HEK293 (cell line): ENCODE data around the gene TMEM50B.
A peak's percentile ranks its signal among the peaks of the same experiment; 100 is the strongest.

Source experiments
- GLIS1 ChIP-seq: fragments of 450-650 bp; formaldehyde crosslinking; IDR thresholded peaks from 2 replicates; pipeline ENCODE4 v1.5.1; 2016; ENCODE audit warnings: missing biosample characterization, missing genetic modification characterization
- GLIS2 ChIP-seq: fragments of 450-650 bp; formaldehyde crosslinking; IDR thresholded peaks from 2 replicates; pipeline ENCODE4 v1.5.1; 2016; ENCODE audit warnings: missing biosample characterization, missing genetic modification characterization
- HOXA7 ChIP-seq: sonication (generic); formaldehyde crosslinking; IDR thresholded peaks from 2 replicates; pipeline ENCODE4 v1.8.1; 2022; ENCODE audit warnings: missing genetic modification reagents, borderline replicate concordance
- KLF10 ChIP-seq: fragments of 450-650 bp; IDR thresholded peaks from 2 replicates; pipeline ENCODE4 v1.5.1; 2018; ENCODE audit warnings: missing biosample characterization, mild to moderate bottlenecking, missing genetic modification characterization
- KLF17 ChIP-seq: fragments of 450-650 bp; formaldehyde crosslinking; IDR thresholded peaks from 2 replicates; pipeline ENCODE4 v1.5.1; 2016; ENCODE audit warnings: missing biosample characterization, missing genetic modification characterization
- KLF7 ChIP-seq: fragments of 450-650 bp; formaldehyde crosslinking; IDR thresholded peaks from 2 replicates; pipeline ENCODE4 v1.5.1; 2016; ENCODE audit warnings: missing biosample characterization, missing genetic modification characterization, borderline replicate concordance
- MEIS1 ChIP-seq: sonication (generic); formaldehyde crosslinking; IDR thresholded peaks from 2 replicates; pipeline ENCODE4 v1.8.1; 2022; ENCODE audit warnings: missing genetic modification reagents, mild to moderate bottlenecking, borderline replicate concordance
- MZF1 ChIP-seq: fragments of 450-650 bp; formaldehyde crosslinking; IDR thresholded peaks from 2 replicates; pipeline ENCODE4 v1.5.1; 2017; ENCODE audit warnings: missing biosample characterization, missing genetic modification characterization, borderline replicate concordance
- RBAK ChIP-seq: fragments of 450-650 bp; formaldehyde crosslinking; IDR thresholded peaks from 2 replicates; pipeline ENCODE4 v1.5.1; 2016; ENCODE audit warnings: missing biosample characterization, missing genetic modification characterization
- TCF7L2 ChIP-seq: IDR thresholded peaks from 2 replicates; pipeline ENCODE4 v1.6.1; 2011; ENCODE audit warnings: low read depth, mild to moderate bottlenecking, inconsistent platforms, low read length, moderate library complexity, borderline replicate concordance
- WT1 ChIP-seq: fragments of 450-650 bp; formaldehyde crosslinking; IDR thresholded peaks from 2 replicates; pipeline ENCODE4 v1.5.1; 2016; ENCODE audit warnings: missing biosample characterization, missing genetic modification characterization
- ZBTB21 ChIP-seq: fragments of 450-650 bp; formaldehyde crosslinking; IDR thresholded peaks from 2 replicates; pipeline ENCODE4 v1.5.1; 2017; ENCODE audit warnings: missing biosample characterization, missing genetic modification characterization
- ZBTB26 ChIP-seq: fragments of 450-650 bp; formaldehyde crosslinking; optimal IDR thresholded peaks from 2 replicates; pipeline ENCODE3; 2016; ENCODE audit warnings: missing biosample characterization, mild to moderate bottlenecking, missing genetic modification characterization
- ZBTB49 ChIP-seq: fragments of 450-650 bp; formaldehyde crosslinking; IDR thresholded peaks from 2 replicates; pipeline ENCODE4 v1.5.1; 2016; ENCODE audit warnings: missing biosample characterization, missing genetic modification characterization, low read depth
- ZFP41 ChIP-seq: fragments of 450-650 bp; formaldehyde crosslinking; IDR thresholded peaks from 2 replicates; pipeline ENCODE4 v1.5.1; 2016; ENCODE audit warnings: missing biosample characterization, missing genetic modification characterization, borderline replicate concordance
- ZIC2 ChIP-seq: fragments of 450-650 bp; formaldehyde crosslinking; IDR thresholded peaks from 2 replicates; pipeline ENCODE4 v1.5.1; 2016; ENCODE audit warnings: missing biosample characterization, missing genetic modification characterization
- ZNF10 ChIP-seq: fragments of 450-650 bp; formaldehyde crosslinking; IDR thresholded peaks from 2 replicates; pipeline ENCODE4 v1.5.1; 2017; ENCODE audit warnings: missing biosample characterization, missing genetic modification characterization
- ZNF133 ChIP-seq: fragments of 450-650 bp; formaldehyde crosslinking; IDR thresholded peaks from 2 replicates; pipeline ENCODE4 v1.5.1; 2016; ENCODE audit warnings: missing biosample characterization, missing genetic modification characterization
- ZNF18 ChIP-seq: fragments of 450-650 bp; formaldehyde crosslinking; IDR thresholded peaks from 2 replicates; pipeline ENCODE4 v1.5.1; 2016; ENCODE audit warnings: missing biosample characterization, missing genetic modification characterization
- ZNF292 ChIP-seq: fragments of 450-650 bp; formaldehyde crosslinking; IDR thresholded peaks from 2 replicates; pipeline ENCODE4 v1.5.1; 2016; ENCODE audit warnings: low read depth, missing biosample characterization, missing genetic modification characterization, borderline replicate concordance
- ZNF311 ChIP-seq: fragments of 450-650 bp; formaldehyde crosslinking; IDR thresholded peaks from 2 replicates; pipeline ENCODE4 v1.5.1; 2017; ENCODE audit warnings: missing biosample characterization, missing genetic modification characterization, borderline replicate concordance
- ZNF394 ChIP-seq: fragments of 450-650 bp; formaldehyde crosslinking; IDR thresholded peaks from 2 replicates; pipeline ENCODE4 v1.5.1; 2016; ENCODE audit warnings: missing biosample characterization, missing genetic modification characterization, mild to moderate bottlenecking, moderate library complexity, borderline replicate concordance
- ZNF514 ChIP-seq: fragments of 450-650 bp; formaldehyde crosslinking; IDR thresholded peaks from 2 replicates; pipeline ENCODE4 v1.5.1; 2016; ENCODE audit warnings: missing biosample characterization, missing genetic modification characterization
- ZNF521 ChIP-seq: fragments of 450-650 bp; formaldehyde crosslinking; IDR thresholded peaks from 2 replicates; pipeline ENCODE4 v1.5.1; 2017; ENCODE audit warnings: missing biosample characterization, mild to moderate bottlenecking, missing genetic modification characterization
- ZNF585B ChIP-seq: fragments of 450-650 bp; formaldehyde crosslinking; IDR thresholded peaks from 2 replicates; pipeline ENCODE4 v1.5.1; 2016; ENCODE audit warnings: missing biosample characterization, missing genetic modification characterization
- ZNF747 ChIP-seq: fragments of 450-650 bp; formaldehyde crosslinking; IDR thresholded peaks from 2 replicates; pipeline ENCODE4 v1.5.1; 2016; ENCODE audit warnings: missing biosample characterization, missing genetic modification characterization
- ZNF76 ChIP-seq: fragments of 450-650 bp; formaldehyde crosslinking; IDR thresholded peaks from 2 replicates; pipeline ENCODE4; 2016; ENCODE audit warnings: low read depth, missing biosample characterization, missing genetic modification characterization, borderline replicate concordance
- ZNF776 ChIP-seq: fragments of 450-650 bp; formaldehyde crosslinking; IDR thresholded peaks from 2 replicates; pipeline ENCODE4 v1.5.0; 2017; ENCODE audit warnings: missing biosample characterization, missing genetic modification characterization, borderline replicate concordance
- ZNF785 ChIP-seq: fragments of 450-650 bp; formaldehyde crosslinking; IDR thresholded peaks from 2 replicates; pipeline ENCODE4 v1.5.1; 2016; ENCODE audit warnings: missing biosample characterization, missing genetic modification characterization
- ZNF792 ChIP-seq: fragments of 450-650 bp; formaldehyde crosslinking; IDR thresholded peaks from 2 replicates; pipeline ENCODE4 v1.5.1; 2016; ENCODE audit warnings: missing biosample characterization, missing genetic modification characterization
- ZNF837 ChIP-seq: fragments of 450-650 bp; formaldehyde crosslinking; IDR thresholded peaks from 2 replicates; pipeline ENCODE4 v1.5.1; 2016; ENCODE audit warnings: missing biosample characterization, missing genetic modification characterization
- ZXDB ChIP-seq: fragments of 450-650 bp; formaldehyde crosslinking; IDR thresholded peaks from 2 replicates; pipeline ENCODE4 v1.5.1; 2016; ENCODE audit warnings: missing biosample characterization, missing genetic modification characterization

TMEM50B gene

GRCh38 chr21:33479679-33480480 is at the start of gene TMEM50B (continued):
- no peak for TF ChIP-seq ZNF585B (tag by site-specific recombination)
- no peak for TF ChIP-seq ZNF792 (tag by site-specific recombination)
- TF ChIP-seq GLIS2 (tag by site-specific recombination): peak; percentile 91
- TF ChIP-seq KLF7 (tag by site-specific recombination): peak; percentile 16; the same call in 1 of the 2 replicates
- TF ChIP-seq ZBTB49: no peak
- peak; percentile 67; the same call in 1 of the 2 replicates for TF ChIP-seq ZXDB (tag by site-specific recombination)
- no peak for TF ChIP-seq MZF1
- TF ChIP-seq ZNF837 (tag by site-specific recombination): no peak
- peak; percentile 52; the same call in 1 of the 2 replicates for TF ChIP-seq ZIC2 (tag by site-specific recombination)
- peak; percentile 90 for TF ChIP-seq GLIS1 (tag by site-specific recombination)
- peak; percentile 69 for TF ChIP-seq ZNF394 (tag by site-specific recombination)
- peak; percentile 44; the same call in 1 of the 2 replicates for TF ChIP-seq KLF17
- TF ChIP-seq ZNF292 (tag by site-specific recombination): no peak
- peak; percentile 93 for TF ChIP-seq ZBTB26 (tag by site-specific recombination)
- no peak for TF ChIP-seq MEIS1 (CRISPR knock-in tag)
- TF ChIP-seq KLF10: peak; percentile 99
- TF ChIP-seq ZBTB21 (tag by site-specific recombination): no peak
- peak; percentile 24; the same call in 1 of the 2 replicates for TF ChIP-seq WT1
- no peak for TF ChIP-seq TCF7L2
- no peak for TF ChIP-seq ZFP41
- TF ChIP-seq ZNF521: no peak
- TF ChIP-seq ZNF133 (tag by site-specific recombination): no peak
- no peak for TF ChIP-seq HOXA7 (CRISPR knock-in tag)
- peak; percentile 31; the same call in 1 of the 2 replicates for TF ChIP-seq ZNF785 (tag by site-specific recombination)
- TF ChIP-seq ZNF776: no peak
- TF ChIP-seq ZNF514 (tag by site-specific recombination): no peak
- TF ChIP-seq ZNF311: no peak
- peak; percentile 65 for TF ChIP-seq ZNF76 (tag by site-specific recombination)
- peak; percentile 62 for TF ChIP-seq ZNF10 (tag by site-specific recombination)
- TF ChIP-seq ZNF18 (tag by site-specific recombination): no peak
- no peak for TF ChIP-seq ZNF747 (tag by site-specific recombination)
- no peak for TF ChIP-seq RBAK (tag by site-specific recombination)
